GM13976 (cell line): ENCODE measurements around the gene CDO1.
A peak's percentile ranks its signal among the peaks of the same experiment; 100 is the strongest.

Experiments
- DNase-seq: peaks from one replicate; pipeline ENCODE4 v3.0.0; 2012; ENCODE audit warnings: low spot score
- in situ Hi-C: fragments of 300-500 bp; cut with MboI; formaldehyde crosslinking; loops from one replicate; pipeline ENCODE4 v1.12.0; 2022; ENCODE audit warnings: low sequenced_read_pairs, mixed read lengths, inconsistent platforms; ENCODE audit not compliant: unreplicated experiment
- TF ChIP-seq, protein P1 (sequence below): IDR thresholded peaks from 2 replicates; pipeline ENCODE4 v1.5.1; 2012; ENCODE audit warnings: borderline replicate concordance, mild to moderate bottlenecking; ENCODE audit not compliant: insufficient read depth; ENCODE audit errors: extremely low read depth, missing control alignments, control extremely low read depth

CDO1 gene

DNA sequence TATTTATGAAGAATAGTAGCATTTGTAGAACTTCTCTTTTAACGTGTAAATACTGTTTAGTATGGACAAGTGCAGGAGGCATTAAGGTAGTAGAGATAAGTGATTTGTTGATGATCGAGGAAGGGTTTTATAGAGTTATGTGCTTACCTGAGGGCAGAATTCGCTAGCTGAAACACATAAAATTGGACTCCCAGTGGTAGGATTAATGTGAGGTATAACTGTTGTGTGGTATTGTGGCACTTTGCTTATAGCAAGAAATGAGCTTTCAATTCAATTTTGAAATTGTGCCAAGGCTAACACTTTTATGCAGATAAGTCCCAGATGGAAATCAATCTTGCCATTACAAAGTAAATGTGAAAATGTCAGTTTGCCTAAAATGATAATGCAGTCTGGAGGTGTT, 26.5 kb upstream of the CDO1 start:
- in situ Hi-C loops = loop anchor here (25.0 kb wide), 2 partner anchors 219 to 531 kb away; no protein-coding TSS in a partner anchor

DNA sequence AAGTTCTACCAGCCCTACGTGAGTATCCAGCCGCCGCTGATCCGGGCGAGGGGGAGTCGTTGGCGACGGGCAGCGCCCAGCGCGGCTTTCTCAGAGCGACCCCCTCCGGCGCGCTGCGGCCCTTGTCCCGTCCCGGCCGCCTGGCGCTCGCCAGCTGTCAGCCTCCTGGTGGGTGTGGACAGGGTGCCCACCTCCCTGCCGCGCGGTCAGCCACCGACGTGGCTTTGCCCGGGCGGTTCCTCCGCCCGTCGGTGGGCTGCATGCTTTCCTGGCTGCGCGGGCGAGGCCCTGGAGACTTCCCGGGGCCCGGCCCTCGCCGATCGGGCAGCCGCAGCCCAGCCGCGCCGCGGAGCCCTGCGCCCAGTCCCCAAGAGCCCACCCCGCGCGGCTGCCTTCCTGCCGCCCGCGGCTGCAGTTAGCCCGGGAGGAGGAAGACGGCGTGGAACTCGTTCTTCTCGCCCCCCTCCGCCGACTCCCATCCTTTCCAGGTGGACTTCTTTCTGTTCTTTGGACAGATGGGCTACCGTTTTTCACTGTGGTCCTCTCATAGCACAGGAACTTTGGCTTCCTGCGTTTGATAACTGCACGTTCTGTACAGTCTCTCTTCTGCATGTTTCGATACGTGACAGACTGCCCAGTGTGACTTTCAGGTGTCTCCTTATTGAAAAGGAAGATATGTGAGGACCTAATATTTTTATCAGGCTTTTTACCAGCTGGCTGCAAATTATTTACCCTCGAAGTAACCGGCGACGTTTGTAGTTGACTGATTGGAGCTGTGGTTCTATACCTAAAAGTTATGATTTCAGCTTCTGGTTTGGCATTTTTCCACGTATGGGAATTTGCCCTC, 25.9 kb upstream of the CDO1 start:
- TF ChIP-seq, protein P1, sequence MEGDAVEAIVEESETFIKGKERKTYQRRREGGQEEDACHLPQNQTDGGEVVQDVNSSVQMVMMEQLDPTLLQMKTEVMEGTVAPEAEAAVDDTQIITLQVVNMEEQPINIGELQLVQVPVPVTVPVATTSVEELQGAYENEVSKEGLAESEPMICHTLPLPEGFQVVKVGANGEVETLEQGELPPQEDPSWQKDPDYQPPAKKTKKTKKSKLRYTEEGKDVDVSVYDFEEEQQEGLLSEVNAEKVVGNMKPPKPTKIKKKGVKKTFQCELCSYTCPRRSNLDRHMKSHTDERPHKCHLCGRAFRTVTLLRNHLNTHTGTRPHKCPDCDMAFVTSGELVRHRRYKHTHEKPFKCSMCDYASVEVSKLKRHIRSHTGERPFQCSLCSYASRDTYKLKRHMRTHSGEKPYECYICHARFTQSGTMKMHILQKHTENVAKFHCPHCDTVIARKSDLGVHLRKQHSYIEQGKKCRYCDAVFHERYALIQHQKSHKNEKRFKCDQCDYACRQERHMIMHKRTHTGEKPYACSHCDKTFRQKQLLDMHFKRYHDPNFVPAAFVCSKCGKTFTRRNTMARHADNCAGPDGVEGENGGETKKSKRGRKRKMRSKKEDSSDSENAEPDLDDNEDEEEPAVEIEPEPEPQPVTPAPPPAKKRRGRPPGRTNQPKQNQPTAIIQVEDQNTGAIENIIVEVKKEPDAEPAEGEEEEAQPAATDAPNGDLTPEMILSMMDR = peak; percentile 17
- in situ Hi-C loops = loop anchor here (25.0 kb wide), 2 partner anchors 220 to 530 kb away; no protein-coding TSS in a partner anchor

More for the DNA sequence above, 26.5 kb upstream of the CDO1 start:
- TF ChIP-seq, protein P1 = no peak
- DNase-seq = no peak

DNA sequence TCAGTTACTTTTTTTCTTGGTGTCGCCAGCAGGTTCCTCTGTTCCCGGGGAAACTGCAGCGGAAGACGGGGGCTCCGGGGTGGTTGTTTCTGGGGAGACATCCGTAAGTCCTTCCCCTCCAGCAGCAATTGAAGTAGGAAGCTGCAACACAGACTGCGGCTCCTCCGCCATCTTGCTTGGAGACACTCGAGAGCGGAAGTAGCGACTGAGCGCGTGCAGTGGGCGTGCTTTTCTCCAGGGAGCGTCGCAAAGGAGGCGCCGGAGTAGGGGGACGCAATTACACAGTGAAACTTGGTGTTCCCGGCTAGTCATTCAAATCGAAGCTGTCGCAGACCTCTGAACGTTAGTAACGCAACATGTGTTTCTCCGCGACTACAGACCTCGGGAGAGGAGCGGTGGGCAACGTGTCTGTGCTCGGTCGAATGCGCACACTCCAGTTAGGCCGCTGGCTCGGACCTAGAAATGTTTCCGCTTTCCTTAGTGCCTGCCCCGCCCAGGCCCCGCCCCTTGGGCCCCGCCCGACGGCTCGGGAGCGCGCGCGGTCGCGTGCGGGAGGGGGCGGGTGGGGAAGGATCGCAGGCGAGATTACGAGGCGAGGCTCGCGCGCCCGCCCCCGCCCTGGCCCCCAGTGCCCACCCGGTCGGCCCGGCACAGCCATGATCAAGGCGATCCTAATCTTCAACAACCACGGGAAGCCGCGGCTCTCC, 25.1 kb upstream of the CDO1 start, which contains the start of the genes AP3S1 and ATG12:
Gene AP3S1, plus strand, starts transcription at position 554 of the 707 bp plus-strand sequence. Its CDS starts 103 bp downstream, at position 657.
Gene ATG12, minus strand, starts transcription at position 184 of the 707 bp plus-strand sequence. Its CDS starts 13 bp downstream, at position 171.
- TF ChIP-seq, protein P1 = no peak
- in situ Hi-C loops = loop anchor here (25.0 kb wide), 2 partner anchors 221 to 529 kb away; no protein-coding TSS in a partner anchor
- DNase-seq = peak; percentile 90

More for the DNA sequence above, 25.9 kb upstream of the CDO1 start:
- DNase-seq = no peak

DNA sequence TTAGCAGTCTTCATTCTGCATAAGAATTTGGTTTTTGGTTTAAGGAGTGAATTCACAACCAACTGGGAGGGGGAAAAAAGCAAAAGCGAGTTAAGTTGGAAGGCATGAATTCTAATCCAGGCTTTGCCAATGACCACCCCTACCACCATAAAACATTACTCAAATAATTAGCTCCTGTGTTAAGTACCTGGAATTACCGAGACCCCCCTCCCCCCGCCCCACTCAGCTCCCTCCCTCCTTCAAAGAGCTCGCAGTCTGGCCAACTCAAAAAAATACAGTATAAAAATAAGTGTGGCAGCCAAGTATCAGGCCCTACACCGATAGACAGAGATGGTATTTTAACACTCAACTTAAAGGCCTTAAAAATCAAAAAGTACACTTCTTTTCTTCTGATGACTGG, 24.4 kb upstream of the CDO1 start:
- TF ChIP-seq, protein P1 = no peak
- no peak for DNase-seq
- in situ Hi-C loops = loop anchor here (25.0 kb wide), 2 partner anchors 221 to 529 kb away; no protein-coding TSS in a partner anchor

DNA sequence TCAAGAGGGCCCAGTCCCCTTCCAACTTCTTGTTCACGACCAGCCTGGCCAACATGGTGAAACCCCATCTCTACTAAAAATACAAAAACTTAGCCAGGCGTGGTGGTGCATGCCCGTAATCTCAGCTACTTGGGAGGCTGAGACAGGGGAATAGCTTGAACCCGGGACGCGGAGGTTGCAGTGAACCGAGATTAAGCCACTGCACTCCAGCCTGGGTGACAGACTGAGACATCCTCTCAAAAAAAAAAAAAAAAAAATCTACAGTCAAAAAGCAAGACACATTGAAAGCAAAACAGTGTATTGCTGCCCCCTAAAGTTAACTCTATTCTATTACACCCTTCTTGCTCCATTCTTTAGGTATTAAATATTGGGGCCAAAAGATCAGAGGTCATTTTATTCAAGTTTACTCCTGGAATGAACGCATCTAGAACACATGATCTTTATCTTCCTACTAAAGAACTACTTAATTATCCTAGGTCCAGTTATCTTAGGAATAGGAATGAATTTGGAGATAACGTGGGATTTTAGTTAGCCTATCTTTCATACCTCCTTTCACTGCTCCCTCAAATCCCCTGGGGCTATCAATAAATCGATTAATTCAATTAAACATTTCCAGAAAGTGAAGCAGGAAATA, 22.5 kb upstream of the CDO1 start:
- peak; percentile 52 for DNase-seq
- TF ChIP-seq, protein P1 = no peak
- in situ Hi-C loops = loop anchor here (25.0 kb wide), 2 partner anchors 223 to 527 kb away; no protein-coding TSS in a partner anchor

DNA sequence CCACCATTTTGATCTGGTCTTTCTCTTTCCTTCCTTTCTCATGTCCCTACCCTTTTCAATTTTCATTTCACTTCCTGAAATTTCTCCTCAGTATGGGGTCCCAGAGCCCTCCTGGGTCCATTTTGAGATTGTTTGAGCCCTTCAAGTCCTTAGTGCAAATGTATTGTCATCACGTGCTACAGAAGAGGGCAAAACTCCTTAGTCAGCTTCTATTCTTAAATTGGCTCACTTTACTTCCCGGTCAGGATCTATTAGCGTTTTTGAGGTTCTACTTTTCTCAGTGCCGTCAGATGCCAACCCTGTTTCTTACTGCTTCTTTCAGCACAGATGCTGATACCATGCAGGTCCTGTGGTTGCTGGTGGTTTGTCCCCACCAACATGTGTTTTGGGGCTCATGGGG, 19.0 kb upstream of the CDO1 start:
- TF ChIP-seq, protein P1 = no peak
- in situ Hi-C loops = loop anchor here (25.0 kb wide), 2 partner anchors 227 to 523 kb away; no protein-coding TSS in a partner anchor
- no peak for DNase-seq
